ENCODE measurements around the gene OTOG.

DNA sequence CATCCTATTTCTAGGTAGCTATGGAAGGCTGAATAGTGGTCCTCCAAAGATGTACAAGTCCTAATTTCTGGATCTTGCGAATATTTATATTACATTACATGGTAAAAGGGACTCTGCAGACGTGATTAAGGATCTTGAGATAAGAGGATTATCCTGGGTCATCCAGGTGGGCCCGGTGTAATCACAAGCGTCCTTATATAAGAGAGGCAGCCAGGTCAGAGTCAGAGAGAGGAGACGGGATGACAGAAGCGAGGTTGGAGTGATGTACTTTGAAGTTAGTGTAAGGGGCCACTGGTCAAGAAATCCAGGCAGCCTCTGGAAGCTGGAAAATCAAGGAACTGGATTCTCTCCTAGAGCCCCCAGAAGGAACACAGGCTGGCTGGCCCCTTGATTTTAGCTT, 102.2 kb downstream of the OTOG start:
- TF ChIP-seq, protein P1, sequence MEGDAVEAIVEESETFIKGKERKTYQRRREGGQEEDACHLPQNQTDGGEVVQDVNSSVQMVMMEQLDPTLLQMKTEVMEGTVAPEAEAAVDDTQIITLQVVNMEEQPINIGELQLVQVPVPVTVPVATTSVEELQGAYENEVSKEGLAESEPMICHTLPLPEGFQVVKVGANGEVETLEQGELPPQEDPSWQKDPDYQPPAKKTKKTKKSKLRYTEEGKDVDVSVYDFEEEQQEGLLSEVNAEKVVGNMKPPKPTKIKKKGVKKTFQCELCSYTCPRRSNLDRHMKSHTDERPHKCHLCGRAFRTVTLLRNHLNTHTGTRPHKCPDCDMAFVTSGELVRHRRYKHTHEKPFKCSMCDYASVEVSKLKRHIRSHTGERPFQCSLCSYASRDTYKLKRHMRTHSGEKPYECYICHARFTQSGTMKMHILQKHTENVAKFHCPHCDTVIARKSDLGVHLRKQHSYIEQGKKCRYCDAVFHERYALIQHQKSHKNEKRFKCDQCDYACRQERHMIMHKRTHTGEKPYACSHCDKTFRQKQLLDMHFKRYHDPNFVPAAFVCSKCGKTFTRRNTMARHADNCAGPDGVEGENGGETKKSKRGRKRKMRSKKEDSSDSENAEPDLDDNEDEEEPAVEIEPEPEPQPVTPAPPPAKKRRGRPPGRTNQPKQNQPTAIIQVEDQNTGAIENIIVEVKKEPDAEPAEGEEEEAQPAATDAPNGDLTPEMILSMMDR (IDR thresholded peaks at IDR 0.05; ENCODE audit: borderline replicate concordance, extremely low read depth, low read length, poor library complexity, severe bottlenecking) = no peak
- no peak for TF ChIP-seq EZH2 (IDR thresholded peaks at IDR 0.05; ENCODE audit: borderline replicate concordance, low read depth, low read length, severe bottlenecking)
